G401 (cell line): Measurements from ENCODE around the gene RMND5B. TPM values are rescaled to one million over a fixed set of nuclear protein-coding genes. Genes with fewer than 3 reads are reported as not detected.
A peak's percentile ranks its signal among the peaks of the same experiment; 100 is the strongest.
"Not testable (repeated sequence)": the region's sequence is repeated elsewhere in the genome, so short reads cannot be mapped to it uniquely, and the experiment has no call there.

Experiments used
- DNase-seq: peaks from one replicate; pipeline ENCODE4 v3.0.0-alpha.2; 2015; ENCODE audit warnings: low spot score
- in situ Hi-C: cut with HindIII; loops from 2 replicates; pipeline ENCODE4 v1.10.0; 2016; ENCODE audit warnings: low sequenced_read_pairs, mixed read lengths
- total RNA-seq: library from RNA; depleted of rRNA; stranded (reverse); fragments of >200 nt; shearing (Covaris generic); gene quantifications from 2 replicates; pipeline ENCODE4 v1.2.3, GENCODE V29; 2014

The RMND5B gene
- total RNA-seq, 1 experiment from 2014 or later, result 40.5 TPM

DNA sequence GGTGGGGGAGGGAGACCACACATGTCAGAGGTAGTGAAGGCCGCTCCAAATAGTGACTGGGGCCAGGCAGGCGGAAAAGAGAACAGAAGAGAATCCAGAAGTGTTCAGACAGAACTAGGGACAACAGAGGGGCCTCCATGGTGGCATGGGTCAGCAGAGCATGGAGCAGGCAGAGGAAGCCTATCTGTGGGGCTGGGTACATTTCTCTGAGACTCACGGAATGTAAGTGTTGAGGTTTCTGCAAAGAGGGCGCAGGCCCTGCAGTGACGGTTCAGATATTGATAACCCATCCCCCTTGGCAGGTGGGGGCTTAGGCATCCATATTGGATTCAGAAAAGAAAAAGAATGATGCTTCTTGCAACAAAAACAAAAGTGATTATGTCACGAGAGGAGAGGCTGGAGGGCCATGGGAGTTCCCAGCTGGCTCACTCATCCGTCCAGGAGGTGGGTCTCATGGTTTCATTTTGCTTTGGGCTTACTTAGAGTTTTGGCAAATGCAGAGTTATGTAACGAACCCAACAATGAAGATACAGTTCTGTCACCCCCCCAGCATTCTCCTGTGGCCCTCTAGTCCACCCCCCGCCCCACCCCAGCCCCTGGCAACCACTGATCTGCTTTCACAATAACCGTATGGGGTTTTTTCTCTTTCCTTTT is 5.4 kb upstream of the RMND5B start:
- no peak for DNase-seq
- in situ Hi-C loops, result no loop called here

DNA sequence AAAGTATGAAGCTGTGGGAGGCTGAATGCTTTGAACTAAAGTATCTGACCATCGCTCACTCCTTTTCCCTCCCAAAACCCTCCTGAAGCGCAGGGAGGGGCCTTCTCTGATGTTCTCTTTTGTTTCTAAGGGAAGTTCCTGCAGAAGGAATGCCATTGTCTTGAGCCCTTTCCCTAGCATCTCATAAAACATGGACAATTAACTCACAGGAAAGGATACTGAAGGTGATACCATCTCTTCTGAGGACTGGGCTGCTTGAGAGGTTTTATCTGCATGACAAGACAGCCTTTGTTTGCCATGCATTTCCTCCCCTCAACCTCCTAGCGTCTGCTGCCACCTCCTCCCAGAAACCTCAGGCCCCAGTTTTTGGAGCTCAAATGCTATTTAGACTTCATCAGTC is 4.3 kb upstream of the RMND5B start:
- DNase-seq, result no peak
- in situ Hi-C loops, result no loop called here

DNA sequence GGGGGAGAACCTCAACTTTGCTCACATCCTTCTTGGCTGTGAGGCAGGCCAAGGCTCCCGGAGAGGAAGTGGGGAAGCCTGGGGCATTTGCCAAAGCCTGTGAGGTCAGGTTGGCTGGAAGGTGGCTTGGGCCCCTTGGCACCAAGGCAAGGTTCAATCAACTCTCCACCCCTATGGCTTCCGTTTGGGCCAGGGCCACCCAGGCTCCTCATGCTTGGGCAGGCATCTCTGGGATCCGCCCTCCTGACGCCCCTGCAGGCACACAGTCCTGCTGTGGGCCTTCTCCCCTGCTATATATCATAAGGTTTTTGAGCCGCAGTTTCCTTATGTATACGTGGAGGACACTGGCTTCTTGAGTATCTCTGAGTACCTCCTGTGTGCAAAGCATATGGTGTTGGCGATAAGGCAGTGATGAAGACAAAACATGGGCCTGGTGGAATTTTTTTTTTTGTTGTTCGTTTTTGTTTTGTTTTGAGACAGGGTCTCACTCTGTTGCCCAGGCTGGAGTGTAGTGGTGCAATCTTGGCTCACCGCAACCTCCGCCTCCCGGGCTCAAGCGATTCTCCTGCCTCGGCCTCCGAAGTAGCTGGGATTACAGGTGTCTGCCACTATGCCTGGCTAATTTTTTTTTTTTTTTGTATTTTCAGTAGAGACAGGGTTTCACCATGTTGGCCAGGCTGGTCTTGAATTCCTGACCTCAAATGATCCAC is 3.4 kb upstream of the RMND5B start:
- DNase-seq, in situ Hi-C loops: not testable (repeated sequence)

DNA sequence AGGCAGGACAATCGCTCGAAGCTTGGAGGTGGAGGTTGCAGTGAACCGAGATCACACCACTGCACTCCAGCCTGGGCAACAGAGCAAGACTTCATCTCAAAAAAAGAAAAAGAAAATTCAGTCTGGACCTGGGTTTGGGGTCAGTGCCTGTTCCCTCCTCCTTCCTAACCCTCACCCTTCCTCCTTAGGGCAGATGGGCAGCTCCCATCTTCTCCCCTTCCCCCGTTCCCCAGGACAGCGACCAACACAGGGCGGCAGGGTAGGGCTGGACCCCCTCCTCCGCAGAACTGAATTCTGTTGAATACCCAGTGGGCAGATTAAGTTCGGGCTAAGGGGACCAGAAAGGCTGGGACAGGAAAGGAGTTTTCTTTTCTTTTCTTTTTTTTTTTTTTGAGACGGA is 1.5 kb upstream of the RMND5B start:
- DNase-seq, result no peak
- in situ Hi-C loops, result no loop called here

DNA sequence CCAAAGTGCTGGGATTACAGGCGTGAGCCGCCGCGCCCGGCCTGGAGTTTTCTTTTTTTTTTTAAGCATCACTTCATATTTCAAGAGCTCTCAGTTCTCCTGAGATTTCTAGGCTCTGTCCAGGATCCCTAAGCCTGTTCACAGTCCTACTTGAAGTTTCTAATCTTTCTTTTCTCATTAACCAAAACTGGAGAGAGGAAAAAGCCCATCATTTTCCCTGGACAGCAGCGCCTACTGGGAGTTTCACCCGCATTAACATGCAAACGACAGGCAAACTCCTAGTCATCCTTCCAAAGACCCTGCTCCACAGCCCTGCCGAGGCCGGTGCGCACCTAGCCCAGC is 609 bp upstream of the RMND5B start:
- DNase-seq, in situ Hi-C loops: not testable (repeated sequence)

DNA sequence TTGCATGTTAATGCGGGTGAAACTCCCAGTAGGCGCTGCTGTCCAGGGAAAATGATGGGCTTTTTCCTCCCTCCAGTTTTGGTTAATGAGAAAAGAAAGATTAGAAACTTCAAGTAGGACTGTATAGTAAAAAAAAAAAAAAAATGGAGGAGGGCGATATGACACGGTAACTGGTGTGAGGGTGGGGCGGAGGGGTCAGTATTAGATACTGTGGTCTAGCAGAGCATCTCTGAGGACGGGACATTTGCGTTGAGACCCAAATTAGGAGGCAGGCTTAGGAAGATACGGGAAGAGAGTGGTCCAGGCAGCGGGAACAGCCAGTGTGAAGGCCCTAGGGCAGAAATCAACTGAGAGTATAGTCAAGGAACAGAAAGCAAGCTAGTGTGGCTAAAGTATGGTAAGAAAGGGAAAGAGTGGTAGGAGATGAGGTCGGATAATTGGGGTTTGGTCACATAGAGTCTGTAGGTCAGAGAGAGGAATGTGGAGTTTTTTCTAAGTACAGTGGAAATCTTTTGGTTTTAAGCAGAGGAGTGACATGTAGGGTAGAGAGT is 707 bp downstream of the RMND5B start:
- DNase-seq, result no peak
- in situ Hi-C loops, result no loop called here

DNA sequence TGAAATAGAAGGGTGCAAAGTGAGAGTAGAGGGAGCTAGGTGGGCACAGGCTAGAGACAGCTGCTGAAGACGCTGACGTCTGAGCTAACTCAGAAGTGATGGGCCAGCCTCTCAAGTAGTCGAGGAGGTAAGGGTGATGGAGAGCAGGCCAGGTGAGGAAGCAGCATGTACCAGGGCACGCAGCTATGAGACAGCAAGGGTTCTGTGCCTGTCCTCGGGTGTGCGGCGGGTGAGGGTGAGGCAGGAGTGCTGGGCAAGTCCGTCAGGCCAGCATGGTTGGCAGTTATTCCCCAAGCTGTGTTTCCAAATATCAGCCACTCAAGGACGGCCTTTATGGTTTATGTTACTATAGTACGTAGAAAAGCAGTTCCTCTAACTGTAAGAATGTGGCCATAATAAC is 6.2 kb downstream of the RMND5B start:
- DNase-seq, result no peak
- in situ Hi-C loops, result no loop called here

DNA sequence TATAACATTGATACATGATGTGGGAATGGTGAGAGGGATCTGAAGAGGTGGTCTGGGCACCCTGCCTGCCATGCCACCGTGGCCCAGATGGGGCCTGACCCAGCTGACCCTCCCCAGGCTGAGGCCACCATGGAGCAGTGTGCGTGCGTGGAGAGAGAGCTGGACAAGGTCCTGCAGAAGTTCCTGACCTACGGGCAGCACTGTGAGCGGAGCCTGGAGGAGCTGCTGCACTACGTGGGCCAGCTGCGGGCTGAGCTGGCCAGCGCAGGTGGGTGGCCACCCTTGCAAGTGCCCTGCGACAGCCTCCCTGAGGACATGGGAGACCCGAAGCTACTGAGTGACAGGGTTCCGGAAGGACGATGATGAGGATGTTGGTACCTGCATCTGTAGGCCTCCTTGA is 7.2 kb downstream of the RMND5B start:
- DNase-seq, result no peak
- in situ Hi-C loops, result no loop called here

DNA sequence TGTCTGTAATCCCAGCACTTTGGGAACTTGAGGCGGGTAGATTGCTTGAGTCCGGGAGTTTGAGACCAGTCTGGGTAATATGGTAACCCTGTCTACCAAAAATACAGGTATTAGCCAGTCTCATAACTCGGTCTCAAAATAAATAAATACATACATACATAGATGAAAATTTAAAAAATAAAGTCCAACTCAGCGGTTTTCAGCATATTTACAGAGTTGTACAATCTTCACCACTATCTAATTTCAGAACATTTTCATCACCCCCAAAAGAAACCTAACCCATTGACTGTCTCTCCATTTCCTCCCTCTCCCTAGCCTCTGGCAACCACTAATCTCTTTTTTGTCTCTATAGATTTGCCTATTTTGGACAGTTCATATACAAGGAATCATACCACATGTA is 10.7 kb downstream of the RMND5B start:
- no peak for DNase-seq
- in situ Hi-C loops, result no loop called here

DNA sequence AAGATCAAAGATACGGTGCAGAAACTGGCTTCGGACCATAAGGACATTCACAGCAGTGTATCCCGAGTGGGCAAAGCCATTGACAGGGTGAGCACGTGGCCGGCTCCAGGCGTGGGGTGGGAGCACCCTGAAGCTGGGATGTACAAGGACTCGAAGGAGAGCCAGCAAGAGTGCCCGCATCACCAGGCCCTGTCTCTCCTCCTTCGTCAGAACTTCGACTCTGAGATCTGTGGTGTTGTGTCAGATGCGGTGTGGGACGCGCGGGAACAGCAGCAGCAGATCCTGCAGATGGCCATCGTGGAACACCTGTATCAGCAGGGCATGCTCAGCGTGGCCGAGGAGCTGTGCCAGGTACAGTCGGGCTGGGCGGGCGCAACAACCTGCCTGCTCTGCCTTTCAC is 11.8 kb downstream of the RMND5B start:
- no peak for DNase-seq
- in situ Hi-C loops, result no loop called here

DNA sequence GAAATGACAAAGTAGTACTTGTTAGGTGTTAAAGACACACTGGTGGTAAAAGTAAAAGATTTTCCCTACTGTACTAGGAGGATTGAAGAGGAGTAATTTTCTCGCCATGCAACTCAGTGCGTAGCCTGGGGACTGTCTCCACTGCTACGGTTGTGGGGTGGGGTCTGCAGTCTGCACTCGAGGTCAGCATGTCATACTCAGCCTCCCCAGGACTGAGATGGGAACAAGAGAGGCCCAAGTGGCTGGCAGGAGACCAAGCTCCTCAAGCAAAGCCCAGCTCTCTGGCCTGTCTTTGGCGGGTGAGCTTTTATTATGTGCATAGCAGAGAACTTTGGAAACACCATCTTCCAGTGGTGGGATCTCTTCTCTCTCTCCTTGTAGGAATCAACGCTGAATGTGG is 12.4 kb downstream of the RMND5B start:
- in situ Hi-C loops, result no loop called here
- no peak for DNase-seq

DNA sequence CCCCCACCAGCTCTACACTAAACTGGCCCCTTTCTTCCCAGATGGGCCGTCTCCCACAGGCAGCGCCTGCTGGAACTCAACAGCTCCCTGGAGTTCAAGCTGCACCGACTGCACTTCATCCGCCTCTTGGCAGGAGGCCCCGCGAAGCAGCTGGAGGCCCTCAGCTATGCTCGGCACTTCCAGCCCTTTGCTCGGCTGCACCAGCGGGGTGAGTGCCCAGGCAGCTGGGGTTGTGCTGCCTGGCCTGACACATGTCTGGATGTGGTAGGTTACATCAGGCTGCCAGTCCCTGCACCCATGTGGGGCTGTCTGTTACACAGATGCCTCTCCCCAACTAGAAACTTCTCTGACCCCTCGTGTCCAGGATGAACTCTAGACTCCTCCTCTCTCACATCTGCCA is 13.1 kb downstream of the RMND5B start:
- no peak for DNase-seq
- in situ Hi-C loops, result no loop called here

DNA sequence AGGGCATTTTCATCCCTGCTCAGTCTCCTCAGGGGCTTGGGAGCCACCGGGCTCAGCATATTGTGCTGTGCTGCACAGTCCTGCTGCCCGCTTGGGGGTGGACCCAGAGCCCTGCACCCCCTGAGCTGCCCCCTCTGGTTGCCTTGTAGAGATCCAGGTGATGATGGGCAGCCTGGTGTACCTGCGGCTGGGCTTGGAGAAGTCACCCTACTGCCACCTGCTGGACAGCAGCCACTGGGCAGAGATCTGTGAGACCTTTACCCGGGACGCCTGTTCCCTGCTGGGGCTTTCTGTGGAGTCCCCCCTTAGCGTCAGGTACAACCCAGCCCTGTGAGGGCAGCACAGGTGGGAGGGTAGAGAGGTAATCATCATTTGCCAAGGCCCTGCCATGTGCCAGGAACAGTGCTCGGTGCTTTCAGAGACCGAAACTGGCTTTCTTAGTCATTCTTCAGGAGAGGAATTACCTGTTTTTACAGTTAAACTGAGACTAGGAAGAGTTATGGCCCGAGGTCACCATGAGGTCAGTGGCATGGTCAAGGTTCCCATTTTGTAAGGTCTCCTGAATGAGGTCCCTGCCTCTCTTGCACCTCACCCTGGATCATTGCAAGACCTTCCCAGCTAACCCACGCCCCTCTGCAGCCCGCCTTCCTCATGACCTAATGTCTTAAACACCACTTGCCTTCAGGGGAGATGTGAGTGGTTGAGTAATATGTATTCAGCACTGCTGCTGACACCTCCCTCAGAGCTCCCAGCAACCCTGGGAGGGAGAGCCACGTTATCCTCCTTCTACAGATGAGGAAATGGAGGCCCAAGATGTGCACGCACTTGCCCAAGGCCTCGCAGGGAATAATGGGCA is 15.4 kb downstream of the RMND5B start:
- in situ Hi-C loops, result no loop called here

DNA sequence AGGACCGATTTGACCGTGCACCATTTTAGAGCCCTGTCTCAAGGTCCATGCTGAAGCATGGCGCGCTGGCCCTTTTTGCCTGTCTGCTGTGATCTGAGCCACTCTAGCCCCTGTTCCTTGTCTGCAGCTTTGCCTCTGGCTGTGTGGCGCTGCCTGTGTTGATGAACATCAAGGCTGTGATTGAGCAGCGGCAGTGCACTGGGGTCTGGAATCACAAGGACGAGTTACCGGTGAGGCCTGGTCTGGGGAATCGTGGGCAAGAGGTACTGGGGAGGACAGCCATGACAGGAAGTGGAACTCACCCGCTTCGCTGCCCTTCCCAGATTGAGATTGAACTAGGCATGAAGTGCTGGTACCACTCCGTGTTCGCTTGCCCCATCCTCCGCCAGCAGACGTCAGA is 16.6 kb downstream of the RMND5B start:
- in situ Hi-C loops, result no loop called here

More for the DNA sequence above, 15.4 kb downstream of the RMND5B start:
- peak; percentile 71 for DNase-seq

DNA sequence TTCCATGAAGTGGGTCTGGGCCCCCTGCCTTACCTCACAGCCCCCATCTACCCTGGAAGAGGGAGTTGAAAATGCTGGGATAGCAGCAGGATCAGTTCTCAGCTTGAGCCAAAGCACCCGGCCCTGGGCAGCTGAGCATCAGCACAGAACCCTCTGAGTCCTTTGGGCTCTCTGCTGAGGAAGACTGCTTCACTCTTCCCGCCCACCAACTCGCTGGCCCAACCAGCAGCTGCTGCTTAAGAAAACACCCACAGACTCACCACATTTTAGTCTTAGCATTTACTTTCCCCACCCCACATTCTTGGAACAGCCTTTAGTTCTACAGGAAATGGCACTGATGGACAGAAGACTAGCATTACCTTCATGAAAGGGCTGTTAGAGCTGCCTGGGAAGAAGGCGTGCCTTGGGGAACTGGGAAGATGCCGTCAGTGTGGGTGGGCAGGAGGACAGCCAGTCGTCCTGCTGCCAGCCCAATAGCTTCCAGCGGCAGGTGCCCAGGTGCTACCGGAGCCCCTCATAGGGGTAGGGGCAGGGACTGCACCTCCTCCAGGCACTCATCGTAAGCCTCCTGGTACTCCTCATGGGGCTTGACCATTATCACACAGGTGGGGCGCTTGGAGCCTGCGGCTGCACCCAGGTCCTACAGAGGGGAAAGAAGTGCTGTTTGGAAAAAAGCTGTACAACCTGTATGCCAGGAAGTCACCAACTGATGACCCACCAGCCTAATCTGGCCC is 18.6 kb downstream of the RMND5B start:
- in situ Hi-C loops, result no loop called here
- no peak for DNase-seq

More for the DNA sequence above, 16.6 kb downstream of the RMND5B start:
- DNase-seq, result no peak

DNA sequence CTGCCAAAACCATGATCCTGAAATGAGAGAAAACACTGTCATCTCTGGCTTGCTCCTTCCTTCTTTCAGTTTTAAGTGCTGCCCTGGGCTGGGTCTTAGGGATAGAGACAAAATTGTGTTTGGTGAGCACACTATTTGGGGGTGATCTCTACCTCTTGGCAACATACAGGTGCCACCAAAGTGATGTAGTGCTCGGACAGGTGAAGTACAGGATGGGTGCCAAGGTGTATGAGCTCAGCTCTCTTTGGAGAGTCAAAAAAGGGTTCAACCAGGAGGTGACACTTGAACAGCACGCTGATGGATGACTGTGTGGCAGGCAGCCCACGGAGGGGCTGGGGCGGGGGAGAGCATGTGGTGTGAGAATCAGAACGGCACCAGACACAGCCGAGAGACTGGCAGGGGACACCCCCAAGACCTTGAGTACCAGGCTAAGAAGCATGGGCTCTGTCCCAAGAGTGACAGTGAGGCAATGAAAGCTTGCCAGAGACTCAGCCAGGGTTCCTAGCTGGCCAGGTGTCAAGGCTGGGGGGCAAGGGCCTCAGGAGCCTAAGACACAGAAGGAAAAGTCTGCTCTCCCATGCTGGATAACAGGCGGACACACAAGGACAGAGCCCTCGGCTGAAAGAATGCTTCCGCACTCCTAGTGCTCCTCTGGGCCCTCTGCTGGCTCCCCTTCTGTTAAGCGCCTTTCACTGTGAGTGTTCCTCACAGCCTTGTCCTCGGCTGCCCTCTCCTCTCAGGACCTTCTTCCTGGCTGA is 20.3 kb downstream of the RMND5B start:
- DNase-seq, result no peak
- in situ Hi-C loops, result no loop called here

DNA sequence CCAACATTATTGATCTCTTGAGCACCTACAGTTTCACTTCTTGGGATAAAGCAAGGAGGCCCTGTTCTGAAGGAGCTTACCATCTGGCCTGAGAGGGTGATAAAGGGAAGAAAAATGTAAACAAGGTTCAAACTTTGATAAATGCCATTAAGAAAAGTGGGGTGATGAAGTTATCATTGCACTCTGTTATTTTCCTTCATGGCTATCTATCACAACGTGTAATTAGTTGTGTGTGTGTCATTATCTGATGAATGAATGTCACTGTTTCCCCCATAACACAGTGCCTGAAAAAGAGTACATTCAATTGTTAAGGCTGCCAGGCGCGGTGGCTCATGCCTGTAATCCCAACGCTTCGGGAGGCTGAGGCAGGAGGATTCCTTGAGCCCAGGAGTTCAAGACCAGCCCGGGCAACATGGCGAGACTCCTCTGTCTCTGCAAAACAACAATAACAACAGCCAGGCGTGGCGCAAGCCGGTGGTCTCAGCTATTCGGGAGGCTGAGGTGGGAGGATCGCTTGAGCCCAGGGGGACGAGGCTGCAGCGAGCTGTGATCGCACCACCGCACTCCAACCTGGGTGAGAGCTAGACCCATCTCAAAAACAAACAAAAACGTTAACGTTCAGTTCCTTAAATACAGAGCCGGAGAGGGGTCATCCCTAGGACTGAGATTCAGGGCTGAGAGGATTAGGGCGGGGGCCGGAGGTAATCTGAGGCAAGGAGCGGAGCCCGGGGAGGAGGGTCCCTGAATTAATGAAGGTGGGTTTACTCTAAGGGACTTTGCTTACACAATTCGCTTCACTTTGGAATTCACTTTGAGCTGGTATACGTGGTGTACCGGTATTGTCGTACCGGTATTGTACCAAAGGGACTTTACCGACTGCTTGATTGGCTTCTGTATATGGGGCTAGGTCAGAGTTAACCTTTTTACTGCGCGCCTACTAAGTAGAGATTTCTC is 22.0 kb downstream of the RMND5B start:
- in situ Hi-C loops, result no loop called here
- no peak for DNase-seq
